Bone marrow (tissue), 2 donors: ENCODE measurements around the gene ASGR1.
"Not testable (repeated sequence)": the region's sequence is repeated elsewhere in the genome, so short reads cannot be mapped to it uniquely, and the experiment has no call there.

Experiments
- DNase-seq, 2 donors: peaks; one replicate each; lab custom pipeline; 2025; lab: John Stamatoyannopoulos, UW

The ASGR1 gene

DNA sequence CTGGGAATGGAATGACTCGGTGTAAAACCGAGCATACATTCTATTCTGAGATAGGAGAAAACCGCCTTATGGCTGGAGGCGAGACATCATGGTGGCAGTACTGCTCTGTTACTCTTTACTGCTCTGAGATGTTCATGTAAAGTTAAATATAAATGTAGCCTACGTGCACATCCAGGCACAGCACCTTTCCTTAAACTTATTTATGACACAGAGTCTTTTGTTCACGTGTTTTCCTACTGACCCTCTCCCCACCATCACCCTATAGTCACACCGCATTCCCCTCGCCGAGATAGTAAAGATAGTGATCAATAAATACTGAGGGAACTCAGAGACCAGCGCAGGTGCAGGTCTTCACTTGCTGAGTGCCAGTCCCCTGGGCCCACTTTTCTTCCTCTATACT, 19.6 kb downstream of the ASGR1 start:
- not testable (repeated sequence) for DNase-seq

DNA sequence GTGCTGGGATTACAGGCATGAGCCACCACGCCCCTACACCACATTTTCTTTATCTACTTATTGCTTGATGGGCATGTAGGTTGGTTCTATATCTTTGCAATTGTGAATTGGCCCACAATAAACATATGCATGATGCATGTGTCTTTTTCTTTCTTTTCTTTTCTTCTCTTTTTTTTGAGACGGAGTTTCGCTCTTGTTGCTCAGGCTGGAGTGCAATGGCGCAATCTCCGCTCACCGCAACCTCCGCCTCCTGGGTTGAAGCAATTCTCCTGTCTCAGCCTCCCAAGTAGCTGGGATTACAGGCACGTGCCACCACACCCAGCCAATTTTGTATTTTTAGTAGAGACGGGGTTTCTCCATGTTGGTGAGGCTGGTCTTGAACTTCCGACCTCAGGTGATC, 20.7 kb downstream of the ASGR1 start:
- DNase-seq, result not testable (repeated sequence)

DNA sequence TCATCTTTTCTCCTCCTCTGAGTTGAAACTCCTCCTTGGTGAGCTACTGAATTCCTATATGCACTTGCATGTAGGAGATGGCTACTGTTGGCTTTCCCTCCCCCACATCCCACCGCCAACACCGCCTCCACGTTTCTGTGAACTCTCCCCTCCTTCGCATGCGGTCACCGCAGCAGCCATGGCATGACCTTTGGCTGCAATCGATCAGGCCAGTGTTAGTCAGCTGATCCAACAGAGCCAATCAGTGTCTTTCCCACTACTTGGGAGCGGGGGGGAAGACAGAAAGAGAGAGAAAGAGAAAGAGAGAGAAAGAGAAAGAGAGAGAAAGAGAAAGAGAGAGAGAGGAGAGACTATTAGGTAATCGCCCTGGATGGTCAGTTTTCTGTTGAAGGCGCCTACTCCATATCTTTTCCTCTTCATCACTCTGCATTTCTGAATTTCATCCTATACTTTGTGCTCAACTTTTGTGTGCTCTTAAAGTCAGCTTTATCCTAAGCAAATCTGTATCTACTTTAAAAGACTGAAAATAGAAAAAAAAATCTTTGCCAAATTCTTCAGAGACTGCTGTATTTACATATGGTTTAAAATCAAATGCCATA, 22.7 kb downstream of the ASGR1 start:
- DNase-seq, result no peak

DNA sequence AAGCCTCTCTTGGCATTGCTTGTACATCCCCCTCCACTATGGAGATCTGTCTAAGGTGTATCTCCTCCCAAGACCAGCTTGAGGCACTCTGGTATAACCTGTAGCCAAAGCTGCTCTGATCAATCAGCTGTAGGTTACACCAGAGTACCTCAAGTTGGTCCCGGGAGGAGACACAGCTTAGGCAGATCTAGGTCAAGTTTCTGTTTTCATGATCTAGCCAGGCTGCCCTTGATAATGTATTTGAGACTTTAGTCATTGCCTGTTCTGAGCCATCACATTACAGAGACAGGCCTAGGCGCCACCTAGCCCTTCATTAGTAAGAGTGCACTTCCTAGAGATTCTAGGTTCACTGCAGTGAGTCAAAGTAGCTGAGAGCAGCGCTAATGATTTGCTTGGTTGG, 31.4 kb downstream of the ASGR1 start:
- no peak for DNase-seq

DNA sequence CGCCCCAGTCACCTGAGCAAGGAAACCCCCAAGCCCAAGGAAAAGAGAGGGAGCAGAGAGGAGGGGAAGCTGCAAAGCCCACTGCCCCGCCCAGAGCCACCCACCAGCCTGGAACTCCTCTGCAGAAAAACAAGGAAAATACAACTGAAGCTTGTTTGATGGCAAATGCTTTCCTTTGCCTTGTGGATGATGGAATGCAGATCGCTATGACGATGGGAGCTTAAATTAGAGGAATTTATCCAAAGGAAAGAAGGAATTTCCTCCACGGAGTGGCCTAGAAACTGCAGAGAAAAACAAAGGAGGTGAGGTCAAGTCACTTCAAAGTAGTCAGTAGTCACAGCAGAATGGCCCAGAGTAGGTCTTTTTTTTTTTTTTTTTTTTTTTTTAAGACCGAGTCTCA, 33.1 kb downstream of the ASGR1 start:
- no peak for DNase-seq

DNA sequence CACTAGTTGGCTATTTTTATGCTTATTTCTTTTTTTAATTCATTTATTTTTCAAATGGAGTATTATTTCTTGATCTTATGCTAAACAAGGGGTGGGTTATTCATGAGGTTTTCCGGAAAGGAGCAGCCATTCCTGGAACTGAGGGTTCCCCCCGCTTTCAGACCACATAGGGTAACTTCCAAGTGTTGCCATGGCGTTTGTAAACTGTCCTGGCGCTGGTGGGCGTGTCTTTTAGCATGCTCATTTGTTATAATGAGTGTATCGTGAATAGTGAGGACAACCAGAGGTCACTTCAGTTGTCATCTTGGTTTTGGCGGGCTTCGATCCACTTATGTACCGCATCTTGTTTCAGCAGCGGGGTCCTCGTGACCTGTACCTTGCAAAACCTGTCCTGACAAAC, 35.0 kb downstream of the ASGR1 start:
- DNase-seq, result no peak

DNA sequence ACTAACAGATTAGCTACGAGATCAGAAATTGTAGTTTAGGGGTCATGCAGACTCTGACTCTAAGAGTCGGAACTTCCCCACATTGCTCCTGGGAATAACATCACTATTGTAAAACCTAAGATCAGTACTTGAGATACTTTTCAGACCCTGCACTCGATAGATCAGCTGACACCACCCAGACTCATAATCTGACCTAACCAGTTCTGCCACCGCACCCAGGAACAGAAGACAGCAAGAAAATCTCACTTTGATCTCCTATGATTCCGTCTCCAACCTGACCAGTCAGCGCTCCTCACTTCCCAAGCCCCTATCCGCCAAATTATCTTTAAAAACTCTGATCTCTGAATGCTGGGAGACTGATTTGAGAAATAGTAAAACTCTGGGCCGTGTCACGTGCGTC, 37.3 kb downstream of the ASGR1 start:
- no peak for DNase-seq

DNA sequence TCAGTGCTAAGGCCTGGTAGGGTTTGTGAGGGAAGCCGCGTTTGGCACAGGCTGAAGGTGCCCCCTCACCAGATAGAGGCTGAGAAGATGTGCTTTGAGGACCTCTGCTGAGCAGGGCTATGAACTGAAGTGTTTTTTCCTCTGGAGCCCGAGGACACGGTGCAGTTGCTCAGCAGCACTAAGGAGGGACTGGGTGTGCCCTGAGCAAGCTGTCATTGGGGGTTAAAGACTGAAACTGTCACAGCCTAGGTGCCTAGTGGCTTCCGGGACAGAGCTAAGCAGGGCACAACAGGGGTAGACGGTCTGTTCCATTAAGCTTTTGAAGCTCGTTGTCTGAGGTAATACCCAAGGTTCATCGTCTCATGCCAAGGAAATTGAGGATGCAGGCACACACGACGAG, 39.8 kb downstream of the ASGR1 start:
- no peak for DNase-seq

DNA sequence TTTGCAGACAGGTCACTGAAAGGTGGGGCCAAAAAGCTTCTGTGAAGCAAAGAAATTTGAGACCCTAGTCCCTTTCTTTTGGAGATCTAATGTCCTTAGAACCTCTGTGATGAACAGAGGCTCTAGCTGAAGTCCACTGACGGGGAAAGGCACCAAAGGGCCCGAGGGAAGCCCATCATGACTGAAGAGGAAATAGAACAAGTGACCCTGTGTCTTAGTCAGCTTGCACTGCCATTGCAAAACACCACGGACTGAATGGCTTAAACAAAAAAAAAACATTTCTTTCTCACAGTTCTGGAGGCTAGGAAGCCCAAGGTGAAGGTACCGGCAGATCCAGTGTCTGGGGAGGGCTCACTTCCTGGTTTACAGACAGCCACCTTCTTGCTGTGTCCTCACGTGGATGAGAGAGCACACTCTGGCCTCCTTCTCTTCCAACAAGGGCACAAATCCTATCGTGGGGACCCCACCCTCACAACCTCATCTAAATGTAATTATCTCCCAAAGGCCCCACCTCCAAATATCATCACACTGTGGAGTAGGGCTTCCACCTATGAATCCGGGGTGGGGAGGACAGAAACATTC, 40.3 kb downstream of the ASGR1 start:
- peak in 1 of 2 donors; percentile 11 for DNase-seq

DNA sequence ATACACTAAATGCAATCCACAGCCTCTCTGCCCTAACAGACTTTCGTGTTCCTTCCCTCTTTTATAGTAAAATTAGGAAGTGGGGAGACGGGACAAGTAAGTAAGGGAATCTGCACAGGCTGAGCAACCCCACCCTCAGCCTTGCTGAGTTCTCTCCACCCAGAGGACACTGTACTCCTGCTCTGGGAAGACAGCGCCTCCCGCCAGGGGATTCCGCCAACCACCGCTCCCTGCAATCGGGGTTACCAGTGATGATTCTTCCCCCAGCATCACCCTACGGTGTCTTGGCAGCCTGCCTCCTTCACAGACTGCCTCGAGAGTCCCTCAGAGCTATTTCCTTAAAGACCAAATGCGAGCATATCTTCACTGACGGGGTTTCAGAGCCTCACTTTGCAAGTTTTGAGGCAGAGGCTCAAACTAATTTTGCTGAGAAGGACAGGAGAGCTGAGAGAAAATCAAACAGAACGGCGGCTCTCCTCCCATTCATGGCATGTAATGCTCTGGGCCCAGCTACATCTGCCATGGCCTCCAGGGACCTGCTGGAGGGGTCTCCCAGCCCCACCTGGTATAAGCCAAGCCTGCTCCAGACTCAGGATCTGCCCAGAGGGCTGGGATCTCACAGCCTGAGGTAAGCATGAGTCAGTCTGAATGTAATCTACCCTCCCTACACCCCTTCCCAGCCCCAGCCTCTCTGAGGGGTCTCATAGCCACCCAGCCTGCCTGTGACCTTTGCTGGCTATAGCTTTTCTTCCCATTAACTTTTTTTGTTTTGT, 41.8 kb downstream of the ASGR1 start:
- peak in 1 of 2 donors; percentile 14 for DNase-seq

DNA sequence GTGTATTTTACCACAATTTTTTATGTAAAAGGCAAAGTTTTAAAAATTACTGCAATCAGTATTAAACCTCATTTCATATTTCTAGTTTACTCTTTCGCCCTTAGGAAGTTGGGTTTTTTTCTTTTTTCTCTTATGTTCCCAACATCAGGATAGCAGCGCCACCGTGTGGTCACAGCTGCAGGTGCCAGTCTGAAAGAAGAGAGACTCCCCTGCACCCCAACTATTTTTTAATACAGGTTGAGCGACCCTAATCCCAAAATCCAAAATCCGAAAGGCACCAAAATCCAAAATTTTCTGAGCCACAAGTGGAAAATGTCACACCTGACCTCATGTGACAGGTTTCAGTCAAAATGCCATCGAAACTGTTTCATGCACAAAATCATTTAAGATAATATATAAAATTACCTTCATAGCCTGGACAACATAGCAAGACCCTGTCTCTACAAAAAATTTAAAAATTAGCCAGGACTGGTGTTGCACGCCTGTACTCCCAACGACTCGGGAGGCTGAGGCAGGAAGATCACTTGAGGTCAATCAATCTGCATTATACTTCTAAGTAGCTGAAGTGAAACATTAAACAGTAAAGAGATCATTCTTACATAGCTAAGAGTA, 42.8 kb downstream of the ASGR1 start:
- peak; percentile 22 to 60 for DNase-seq

DNA sequence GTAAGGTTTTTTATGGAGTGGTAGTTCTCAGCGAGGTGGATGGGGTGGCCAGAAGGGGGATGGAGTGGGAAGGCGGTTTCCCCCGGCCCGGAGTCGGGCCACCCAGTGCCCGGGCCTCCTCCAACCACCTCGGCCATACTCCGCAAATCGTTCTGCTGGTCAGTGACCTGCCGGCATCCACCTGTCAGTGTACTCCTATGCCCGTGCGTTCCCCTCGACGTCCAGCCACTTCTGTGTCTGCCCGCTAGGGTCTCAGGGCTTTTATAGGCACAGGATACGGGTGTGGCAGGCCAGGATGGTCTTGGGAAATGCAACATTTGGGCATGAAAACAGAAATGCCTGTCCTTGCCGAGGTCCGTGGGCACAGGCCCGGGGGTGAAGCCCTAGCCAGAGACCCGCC, 45.3 kb downstream of the ASGR1 start:
- no peak for DNase-seq

DNA sequence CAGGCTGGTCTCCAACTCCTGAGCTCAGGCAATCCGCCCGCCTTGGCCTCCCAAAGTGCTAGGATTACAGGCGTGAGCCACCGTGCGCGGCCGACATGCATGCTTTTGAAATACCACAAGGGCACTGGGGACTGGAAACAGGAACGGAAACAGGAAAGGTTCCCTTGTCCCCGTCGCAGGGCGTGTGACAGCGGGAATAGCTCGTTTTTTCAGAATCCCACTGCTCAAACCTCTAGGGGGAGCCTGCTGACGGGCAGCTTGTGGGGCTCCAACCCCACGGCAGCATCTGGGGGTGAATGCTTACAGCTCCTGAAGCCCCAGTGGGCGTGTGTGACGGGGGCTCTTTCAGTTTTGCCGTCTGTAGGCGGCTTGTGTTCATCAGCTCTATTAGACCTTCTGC, 45.7 kb downstream of the ASGR1 start:
- DNase-seq, result peak in 1 of 2 donors; percentile 30

DNA sequence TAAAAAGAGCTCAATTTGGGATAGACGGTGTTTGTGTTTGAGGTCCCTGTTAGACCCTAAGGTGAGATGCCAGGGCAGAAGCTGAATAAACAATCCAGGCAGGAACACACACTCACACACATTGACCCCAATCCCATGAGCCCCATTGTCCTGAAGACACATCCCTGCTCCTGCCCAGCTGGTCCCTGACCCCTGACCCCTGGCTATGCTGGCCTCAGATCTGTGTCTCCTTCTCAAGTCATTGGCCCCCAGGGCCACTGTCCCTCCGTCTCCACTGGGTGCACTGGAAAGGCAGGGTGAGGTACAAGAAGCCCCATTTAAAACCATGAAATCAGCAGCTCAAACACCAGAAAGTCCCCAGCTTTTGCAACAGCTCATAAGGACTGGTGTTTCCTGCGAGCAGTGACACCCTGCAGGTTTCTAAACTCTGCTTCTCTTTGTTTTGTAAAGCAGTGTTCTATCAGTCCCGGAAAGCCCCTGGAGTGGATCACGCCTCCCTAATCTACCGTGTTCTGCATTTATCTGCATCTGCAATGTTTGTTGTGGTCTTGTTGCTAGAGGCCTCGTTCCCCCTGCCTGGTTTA, 46.6 kb downstream of the ASGR1 start:
- peak; percentile 32 to 47 for DNase-seq

DNA sequence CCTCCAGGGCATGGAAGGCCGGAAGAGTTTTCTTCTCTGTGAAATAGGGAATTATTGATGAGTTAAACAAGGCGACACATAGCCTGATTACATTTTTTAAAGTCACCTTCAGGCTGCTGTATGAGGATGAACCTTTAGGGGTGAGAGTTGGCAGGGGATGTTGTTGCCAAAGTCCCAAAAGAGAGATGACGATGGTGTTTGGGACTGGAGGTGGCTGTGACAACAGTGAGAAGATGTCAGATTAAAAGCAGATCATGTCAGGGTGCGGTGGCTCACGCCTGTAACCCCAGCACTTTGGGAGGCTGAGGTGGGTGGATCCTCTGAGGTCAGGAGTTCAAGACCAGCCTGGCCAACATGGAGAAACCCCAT, 47.8 kb downstream of the ASGR1 start:
- DNase-seq, result no peak

DNA sequence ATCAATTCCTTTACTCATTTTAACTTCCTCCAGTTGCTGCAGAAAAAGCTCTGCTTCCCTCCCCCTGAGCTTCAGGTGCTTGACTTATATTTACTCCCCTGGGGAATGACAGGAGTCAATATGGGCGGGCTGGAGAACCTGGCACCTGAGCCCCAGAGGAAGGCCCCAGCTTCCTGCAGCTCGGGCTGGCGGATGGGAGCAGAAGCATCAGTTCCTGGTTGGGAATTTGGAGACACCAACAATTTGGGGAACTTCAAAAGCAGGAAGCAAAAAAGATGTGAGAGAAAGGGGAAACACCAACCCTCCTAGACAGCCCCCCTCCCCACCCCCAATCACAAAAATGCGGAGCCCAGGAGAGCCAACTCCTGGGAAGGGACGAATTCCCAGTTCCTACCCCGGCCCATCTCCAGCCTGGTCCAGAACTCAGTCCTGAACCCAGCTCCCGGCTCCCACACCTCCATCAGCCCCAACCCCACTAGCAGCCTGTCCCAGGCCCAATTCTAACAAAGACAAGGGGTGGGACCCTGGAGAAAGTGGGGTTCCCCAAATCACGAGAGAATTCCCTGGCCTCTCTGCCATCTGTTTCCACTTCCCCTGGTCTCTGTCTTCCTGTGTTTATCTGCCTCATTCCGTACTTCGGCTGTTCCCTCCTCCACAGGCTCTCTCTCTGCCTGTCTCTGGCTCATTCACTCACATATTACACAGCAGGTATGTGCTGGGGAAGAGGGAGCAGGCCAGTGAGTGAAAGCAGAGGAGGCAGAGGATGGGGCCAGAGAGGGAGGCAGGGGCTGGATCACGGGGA, 48.3 kb downstream of the ASGR1 start:
- peak in 1 of 2 donors; percentile 27 for DNase-seq

DNA sequence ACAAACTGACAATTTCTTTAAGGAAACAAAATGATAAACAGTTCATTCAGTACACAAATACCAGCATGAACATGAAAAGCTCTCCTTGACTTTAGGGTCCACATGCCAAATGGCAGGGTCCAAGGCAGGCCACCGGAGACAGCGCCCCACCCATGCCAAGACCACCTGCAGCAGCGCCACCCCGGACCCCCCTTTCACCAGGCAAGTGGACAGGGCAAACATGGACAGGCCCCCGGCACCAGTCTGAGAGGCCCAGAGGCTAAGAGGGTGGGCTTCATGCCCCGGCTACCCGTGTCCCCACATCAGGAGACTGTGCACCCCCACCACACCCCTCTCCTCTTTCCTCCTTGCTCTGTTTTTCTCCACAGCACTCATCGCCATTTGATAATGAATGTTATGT, 49.9 kb downstream of the ASGR1 start:
- no peak for DNase-seq

DNA sequence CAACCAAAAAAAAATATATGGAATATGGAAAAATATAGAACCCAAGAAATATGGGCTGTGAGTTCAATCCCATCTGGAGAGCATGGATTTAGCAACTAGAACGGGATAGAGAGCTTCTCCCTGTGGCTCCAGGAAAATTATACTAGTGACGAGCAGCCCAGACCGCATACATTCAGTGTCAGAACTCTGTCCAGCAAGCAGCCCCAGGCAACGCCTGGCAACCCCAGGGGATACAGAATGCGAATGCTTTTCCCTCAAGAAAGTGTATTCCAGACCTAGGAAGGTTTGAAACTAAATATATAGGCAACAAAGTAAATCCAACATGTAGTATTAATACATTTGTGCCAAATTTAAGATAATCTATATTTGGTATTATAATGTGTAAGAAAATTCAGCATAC, 51.0 kb downstream of the ASGR1 start:
- no peak for DNase-seq

DNA sequence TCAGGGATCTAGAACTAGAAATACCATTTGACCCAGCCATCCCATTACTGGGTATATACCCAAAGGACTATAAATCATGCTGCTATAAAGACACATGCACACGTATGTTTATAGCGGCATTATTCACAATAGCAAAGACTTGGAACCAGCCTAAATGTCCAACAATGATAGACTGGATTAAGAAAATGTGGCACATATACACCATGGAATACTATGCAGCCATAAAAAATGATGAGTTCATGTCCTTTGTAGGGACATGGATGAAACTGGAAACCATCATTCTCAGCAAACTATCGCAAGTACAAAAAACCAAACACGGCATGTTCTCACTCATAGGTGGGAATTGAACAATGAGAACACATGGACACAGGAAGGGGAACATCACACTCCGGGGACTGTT, 51.7 kb downstream of the ASGR1 start:
- DNase-seq, result not testable (repeated sequence)

DNA sequence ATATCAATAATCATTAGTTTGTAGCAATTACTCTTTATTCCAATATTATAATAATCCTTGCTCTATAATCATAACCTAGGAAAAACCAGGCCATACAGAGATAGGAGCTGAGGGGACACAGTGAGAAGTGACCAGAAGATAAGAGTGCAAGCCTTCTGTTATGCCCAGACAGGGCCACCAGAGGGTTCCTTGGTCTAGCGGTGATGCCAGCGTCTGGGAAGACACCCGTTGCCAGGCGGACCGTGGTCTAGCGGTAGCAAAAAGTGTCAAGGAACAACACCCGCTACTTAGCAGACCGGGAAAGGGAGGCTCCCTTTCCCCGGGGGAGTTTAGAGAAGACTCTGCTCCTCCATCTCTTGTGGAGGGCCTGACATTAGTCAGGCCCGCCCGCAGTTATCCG, 52.8 kb downstream of the ASGR1 start:
- DNase-seq, result not testable (repeated sequence)

DNA sequence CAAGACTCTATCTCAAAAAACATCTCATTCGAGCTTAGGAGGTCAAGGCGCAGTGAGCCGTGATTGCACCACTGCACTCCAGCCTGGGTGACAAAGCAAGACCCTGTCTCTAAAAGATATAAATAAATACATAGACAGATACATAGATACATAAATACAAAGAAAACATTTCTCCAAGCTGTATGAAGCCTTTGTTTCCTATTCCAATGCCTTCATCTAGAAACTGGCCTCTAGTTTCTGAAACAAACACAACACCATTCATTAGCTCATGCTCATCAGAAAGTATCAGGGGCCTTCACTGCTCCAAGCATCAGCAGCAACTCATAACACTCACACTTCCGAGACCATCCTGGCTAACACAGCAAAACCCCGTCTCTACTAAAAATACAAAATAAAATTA, 54.2 kb downstream of the ASGR1 start:
- no peak for DNase-seq

DNA sequence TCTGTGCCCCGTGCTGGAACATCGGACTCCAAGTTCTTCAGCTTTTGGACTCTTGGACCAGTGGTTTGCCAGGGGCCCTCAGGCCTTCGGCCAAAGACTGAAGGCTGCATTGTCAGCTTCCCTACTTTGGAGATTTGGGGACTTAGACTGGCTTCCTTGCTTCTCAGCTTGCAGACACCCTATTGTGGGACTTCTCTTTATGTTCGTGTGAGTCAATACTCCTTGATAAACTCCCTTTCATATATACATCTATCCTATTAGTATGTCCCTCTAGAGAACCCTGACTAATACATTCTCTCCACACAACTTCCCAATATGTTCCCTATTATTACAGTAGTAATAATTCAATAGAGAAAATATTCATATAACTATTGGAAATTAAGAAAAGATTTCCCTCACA, 55.3 kb downstream of the ASGR1 start:
- DNase-seq, result no peak
